Measurements from ENCODE around the gene BACE1. TPM values are rescaled to one million over a fixed set of nuclear protein-coding genes. Genes with fewer than 3 reads are reported as not detected.

Gene BACE1
- total and polyA plus RNA-seq, 10 of the 15 experiments (the other 5 are each of a cell fraction or from before 2014, with no cell fraction given): 0.07 to 1.6 (median 0.32) TPM

DNA sequence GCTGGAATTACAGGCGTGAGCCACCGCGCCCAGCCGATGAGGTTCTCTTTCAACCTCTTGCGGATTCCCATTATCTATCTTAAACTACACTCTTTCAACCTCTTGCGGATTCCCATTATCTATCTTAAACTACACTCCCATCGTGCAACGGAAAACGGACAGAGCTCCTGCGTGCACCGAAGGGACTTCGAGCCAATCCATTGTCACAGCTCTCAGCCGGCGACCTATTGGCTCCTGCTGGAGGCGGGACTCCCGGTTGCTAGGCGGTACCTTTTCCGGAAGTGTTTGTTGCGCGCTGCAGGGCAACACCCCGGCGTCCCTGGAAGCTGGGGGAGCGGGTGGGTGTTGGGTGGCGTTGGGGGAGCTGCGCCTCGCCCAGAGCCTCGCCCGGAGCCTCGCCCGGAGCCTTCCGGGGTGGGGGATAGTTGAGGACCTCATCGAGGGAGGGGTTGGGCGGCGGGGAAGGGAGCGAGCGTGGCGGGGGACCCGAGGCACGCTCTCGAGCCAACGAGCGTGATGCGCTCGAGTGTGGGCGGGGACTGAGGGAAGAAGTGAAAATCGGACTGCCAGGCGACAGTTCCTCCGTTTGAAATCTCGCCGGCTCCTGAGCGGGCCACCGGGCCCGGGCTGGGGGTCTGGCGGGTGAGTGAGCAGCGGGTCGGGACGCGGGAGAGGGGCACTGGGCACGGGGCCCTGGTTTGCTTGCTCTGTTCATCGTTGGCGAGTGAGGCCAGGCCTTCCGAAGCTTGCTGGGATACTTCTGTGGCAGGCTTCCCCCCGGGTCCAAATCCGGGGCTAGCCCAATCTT, 11.7 kb upstream of the BACE1 start, which contains the start of gene CEP164 (continued):
- TF ChIP-seq EGR1 (IDR thresholded peaks at IDR 0.05; ENCODE audit: borderline replicate concordance in 1 of 2, low read depth in 2 of 2, low read length in 2 of 2): peak in 1 of 2 experiments; percentile 48; a peak in 1 of 3 replicates
- TF ChIP-seq BCLAF1 (IDR thresholded peaks at IDR 0.05): no peak
- no peak for TF ChIP-seq NFXL1 (IDR thresholded peaks at IDR 0.05; ENCODE audit: borderline replicate concordance)
- no peak; the same call in 1 of the 2 replicates for TF ChIP-seq POLR2AphosphoS2 (IDR thresholded peaks at IDR 0.05; ENCODE audit: low read depth, low read length)
- no peak for TF ChIP-seq EP300 (IDR thresholded peaks at IDR 0.05; ENCODE audit: borderline replicate concordance in 1 of 2, control insufficient read depth in 1 of 2, low read depth in 2 of 2, low read length in 2 of 2)
- TF ChIP-seq GATAD2B (conservative IDR thresholded peaks at IDR 0.05; ENCODE audit: low read depth): no peak
- no peak for TF ChIP-seq CEBPZ (IDR thresholded peaks at IDR 0.05; ENCODE audit: low read depth, low read length)
- no peak for TF ChIP-seq CBX5 (IDR thresholded peaks at IDR 0.05; ENCODE audit: low read depth)
- peak; percentile 96 for TF ChIP-seq NFYB (IDR thresholded peaks at IDR 0.05; ENCODE audit: insufficient read depth, low read depth, low read length)
- no peak for TF ChIP-seq CTCF (IDR thresholded peaks at IDR 0.05 in 2 of 3, conservative IDR thresholded peaks at IDR 0.05 in 1 of 3; ENCODE audit: control insufficient read depth in 2 of 3, extremely low read depth in 1 of 3, insufficient read depth in 1 of 3, low read depth in 3 of 3, low read length in 3 of 3)
- TF ChIP-seq SMARCA5 (IDR thresholded peaks at IDR 0.05): no peak
- TF ChIP-seq, protein P1, sequence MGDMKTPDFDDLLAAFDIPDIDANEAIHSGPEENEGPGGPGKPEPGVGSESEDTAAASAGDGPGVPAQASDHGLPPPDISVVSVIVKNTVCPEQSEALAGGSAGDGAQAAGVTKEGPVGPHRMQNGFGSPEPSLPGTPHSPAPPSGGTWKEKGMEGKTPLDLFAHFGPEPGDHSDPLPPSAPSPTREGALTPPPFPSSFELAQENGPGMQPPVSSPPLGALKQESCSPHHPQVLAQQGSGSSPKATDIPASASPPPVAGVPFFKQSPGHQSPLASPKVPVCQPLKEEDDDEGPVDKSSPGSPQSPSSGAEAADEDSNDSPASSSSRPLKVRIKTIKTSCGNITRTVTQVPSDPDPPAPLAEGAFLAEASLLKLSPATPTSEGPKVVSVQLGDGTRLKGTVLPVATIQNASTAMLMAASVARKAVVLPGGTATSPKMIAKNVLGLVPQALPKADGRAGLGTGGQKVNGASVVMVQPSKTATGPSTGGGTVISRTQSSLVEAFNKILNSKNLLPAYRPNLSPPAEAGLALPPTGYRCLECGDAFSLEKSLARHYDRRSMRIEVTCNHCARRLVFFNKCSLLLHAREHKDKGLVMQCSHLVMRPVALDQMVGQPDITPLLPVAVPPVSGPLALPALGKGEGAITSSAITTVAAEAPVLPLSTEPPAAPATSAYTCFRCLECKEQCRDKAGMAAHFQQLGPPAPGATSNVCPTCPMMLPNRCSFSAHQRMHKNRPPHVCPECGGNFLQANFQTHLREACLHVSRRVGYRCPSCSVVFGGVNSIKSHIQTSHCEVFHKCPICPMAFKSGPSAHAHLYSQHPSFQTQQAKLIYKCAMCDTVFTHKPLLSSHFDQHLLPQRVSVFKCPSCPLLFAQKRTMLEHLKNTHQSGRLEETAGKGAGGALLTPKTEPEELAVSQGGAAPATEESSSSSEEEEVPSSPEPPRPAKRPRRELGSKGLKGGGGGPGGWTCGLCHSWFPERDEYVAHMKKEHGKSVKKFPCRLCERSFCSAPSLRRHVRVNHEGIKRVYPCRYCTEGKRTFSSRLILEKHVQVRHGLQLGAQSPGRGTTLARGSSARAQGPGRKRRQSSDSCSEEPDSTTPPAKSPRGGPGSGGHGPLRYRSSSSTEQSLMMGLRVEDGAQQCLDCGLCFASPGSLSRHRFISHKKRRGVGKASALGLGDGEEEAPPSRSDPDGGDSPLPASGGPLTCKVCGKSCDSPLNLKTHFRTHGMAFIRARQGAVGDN (IDR thresholded peaks at IDR 0.05): no peak
- peak; percentile 83 for TF ChIP-seq NR2C1 (IDR thresholded peaks at IDR 0.05)

Data from GM12878 (cell line).